HG03521 (cell line): ENCODE data around the gene GALK2.

Experiments used
- ATAC-seq: cut with Tn5 transposase; IDR thresholded peaks from one replicate; pipeline ENCODE4 v1.9.1; 2021; ENCODE audit warnings: mild to moderate bottlenecking, moderate library complexity; ENCODE audit not compliant: unreplicated experiment

GALK2 gene

DNA sequence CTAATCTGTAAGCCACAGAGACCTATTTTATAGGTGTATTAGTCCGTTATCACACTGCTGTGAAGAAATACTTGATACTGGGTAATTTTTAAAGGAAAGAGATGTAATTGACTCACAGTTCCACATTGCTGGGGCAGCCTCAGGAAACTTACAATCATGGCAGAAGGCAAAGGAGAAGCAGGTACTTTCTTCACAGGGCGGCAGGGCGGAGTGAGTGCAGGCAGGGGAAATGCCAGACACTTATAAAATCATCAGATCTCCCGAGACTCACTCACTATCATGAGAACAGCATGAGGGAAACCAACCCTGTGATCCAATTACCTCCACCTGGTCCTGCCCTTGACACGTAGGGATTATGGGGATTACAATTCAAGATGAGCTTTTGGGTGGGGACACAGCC is 108.7 kb downstream of the GALK2 start:
- no peak for ATAC-seq

DNA sequence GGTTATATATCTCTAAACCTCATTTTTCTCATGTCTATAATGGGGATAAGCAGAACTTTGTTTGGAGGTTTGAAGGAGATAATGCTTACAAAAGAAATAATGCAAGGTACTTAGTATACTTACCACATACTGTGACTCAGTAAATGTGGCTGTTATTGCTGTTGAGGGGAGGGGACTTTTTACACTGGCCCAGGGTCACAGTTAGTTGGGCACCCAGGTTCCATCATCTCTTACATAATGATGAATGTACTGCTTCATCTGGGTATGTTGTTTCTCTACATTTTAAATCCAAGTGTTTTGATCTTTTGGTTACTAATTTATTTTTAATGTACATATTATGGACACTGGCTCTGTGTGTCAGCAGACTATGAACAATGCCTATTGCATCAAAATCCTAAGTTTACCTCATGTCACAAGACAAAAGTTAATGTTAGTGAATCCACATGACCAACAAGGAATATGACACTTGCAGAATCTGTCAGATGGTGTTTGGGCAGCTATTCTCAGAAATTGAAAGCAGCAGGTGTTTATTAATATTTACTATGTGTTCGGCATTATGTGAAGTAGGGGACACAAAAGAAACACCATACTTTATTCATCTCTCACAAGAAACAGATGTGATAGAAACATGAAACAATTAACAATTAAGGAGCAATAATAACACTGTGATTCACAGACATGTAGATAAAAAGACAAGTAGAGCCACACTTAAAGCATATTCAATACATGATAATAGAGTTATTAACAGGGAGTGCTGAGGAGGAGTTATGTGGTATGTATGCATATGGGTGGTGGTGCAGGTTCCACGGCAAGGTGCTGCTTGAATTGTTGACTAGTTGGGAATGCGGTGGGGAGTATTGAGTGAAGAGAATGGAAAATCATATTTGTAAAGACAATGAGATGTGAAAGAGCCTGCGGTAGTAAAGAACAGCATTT is 109.7 kb downstream of the GALK2 start:
- ATAC-seq: no peak

DNA sequence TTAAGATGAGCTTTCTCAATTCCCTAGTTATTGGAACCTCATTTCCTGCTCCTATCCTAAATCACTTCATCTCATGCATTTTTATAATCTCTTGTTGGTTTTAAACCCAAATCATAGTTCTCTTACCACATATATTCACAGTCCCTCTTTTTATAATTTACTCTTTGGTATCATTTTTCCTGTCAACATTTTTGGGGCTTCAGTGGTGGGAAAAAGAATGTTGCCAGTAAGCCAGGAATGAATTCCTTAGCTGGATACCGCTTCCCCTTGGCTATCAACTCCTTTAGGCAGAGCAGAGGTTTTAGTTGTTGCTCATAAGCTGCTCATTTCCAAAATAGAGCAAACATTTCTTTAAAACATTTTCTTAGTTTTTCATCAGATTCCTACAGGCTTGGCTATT is 112.3 kb downstream of the GALK2 start:
- ATAC-seq: no peak

DNA sequence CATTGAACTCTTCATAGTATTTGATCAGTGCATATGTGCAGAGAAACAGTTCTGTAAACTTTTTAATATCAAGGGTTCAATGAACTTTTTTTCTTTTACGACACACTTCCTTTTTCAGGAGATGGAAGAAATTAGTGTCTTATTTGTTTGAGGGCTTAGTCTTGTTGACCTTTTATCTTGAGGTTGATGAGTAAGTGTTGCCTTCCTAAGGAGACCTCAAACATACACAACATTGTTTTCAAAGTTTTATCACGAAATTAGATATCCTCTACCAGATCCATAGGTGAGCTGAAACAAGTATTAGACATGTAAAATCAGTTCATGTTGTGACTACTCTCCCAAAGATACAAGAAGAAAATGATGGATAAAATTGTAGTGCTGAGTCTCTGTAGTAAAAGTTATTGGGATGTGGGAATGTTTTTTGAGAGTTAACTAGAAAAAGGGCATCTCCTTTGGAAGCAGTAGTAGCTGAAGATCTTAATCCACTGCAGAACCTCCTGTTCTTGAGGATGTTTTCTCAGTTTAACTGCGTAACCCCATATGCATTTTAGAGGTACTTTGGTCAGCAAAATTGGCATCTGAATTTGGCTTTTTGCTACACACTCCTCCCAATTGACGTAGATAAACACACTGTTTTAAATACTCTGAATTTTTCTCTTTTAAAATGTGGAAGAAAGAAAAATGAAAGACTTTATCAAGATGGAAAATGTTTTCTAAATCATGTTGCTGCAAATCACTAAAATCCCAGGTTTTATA is 116.8 kb downstream of the GALK2 start:
- ATAC-seq: no peak

- ATAC-seq: no peak
Observed at GRCh38 chr15:49287481-49287880, 117.4 kb downstream of the GALK2 start.

GRCh38 chr15:49288391-49288790 is 118.3 kb downstream of the GALK2 start:
- ATAC-seq: no peak

GRCh38 chr15:49290191-49290590 is 120.1 kb downstream of the GALK2 start:
- no peak for ATAC-seq

DNA sequence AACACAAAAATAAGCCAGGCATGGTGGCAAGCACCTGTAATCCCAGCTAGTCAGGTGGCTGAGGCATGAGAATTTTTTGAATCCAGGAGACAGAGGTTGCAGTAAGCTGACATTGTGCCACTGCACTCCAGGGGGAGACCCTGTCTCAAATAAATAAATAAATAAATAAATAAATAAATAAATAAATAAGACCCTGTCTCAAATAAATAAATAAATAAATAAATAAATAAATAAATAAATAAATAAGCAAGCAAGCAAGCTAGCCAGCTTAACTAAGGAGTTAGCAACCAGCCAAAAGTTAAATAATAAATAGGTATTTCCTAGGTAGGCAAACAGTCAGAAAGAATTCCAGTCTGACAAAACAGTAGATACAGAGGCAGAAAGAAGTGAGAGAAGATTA is 123.9 kb downstream of the GALK2 start:
- ATAC-seq: no peak

GRCh38 chr15:49296258-49296657 is 126.2 kb downstream of the GALK2 start:
- no peak for ATAC-seq

DNA sequence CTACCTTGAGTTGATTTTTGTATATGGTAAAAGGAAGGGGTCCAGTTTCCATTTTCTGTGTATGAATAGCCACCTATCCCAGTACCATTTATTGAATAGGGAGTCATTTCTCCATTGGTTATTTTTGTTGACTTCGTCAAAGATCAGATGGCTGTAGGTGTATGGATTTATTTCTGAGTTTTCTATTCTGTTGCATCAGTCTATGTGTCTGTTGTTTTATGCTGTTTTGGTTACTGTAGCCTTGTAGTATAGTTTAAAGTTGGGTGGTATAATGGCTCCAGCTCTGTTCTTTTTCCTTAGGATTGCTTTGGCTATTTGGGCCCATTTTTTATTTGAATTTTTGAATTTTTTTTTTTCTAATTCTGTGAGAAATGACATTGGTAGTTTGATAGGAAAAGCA is 127.5 kb downstream of the GALK2 start:
- no peak for ATAC-seq

- no peak for ATAC-seq
Observed at GRCh38 chr15:49300856-49301255, 130.8 kb downstream of the GALK2 start.

- no peak for ATAC-seq
Observed at GRCh38 chr15:49301562-49301961, 131.5 kb downstream of the GALK2 start.

DNA sequence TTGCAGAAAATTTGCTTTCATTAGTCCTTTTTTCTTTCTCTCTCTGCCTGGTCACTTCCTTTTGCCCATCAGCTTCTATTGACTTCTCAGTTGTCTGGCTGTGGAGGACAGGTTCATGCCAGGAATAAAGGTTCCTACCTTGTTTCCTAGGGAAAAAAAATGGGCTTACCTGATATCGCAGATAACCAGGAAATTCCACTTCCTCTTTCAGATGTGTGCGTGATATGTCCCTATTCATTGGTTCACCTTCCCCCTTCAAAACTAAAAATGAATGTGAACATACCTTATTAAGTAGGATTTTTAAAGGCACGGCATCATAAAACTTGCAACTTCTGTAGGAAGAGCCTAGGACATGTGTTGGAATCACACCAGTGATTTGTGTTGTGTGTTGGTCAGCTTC is 133.0 kb downstream of the GALK2 start:
- no peak for ATAC-seq

- no peak for ATAC-seq
Observed at GRCh38 chr15:49306551-49306950, 136.5 kb downstream of the GALK2 start.

GRCh38 chr15:49308686-49309085 is 138.6 kb downstream of the GALK2 start:
- ATAC-seq: no peak

DNA sequence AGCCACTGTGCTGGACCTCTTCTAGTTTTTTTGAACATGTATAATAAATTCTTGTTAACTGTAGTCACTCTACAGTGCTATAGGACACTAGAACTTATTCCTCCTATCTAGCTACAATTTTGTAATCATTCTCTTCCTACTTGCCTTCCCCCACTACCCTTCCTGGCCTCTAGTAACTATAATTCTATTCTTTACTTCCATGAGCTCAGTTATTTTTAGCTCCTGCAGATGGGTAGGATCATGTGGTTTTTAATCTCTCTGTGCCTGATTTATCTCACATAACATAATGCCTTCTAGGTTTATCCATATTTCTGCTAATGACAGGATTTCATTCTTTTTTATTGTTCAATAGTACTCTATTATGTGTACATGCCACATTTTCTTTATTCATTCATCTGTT is 139.8 kb downstream of the GALK2 start:
- no peak for ATAC-seq

DNA sequence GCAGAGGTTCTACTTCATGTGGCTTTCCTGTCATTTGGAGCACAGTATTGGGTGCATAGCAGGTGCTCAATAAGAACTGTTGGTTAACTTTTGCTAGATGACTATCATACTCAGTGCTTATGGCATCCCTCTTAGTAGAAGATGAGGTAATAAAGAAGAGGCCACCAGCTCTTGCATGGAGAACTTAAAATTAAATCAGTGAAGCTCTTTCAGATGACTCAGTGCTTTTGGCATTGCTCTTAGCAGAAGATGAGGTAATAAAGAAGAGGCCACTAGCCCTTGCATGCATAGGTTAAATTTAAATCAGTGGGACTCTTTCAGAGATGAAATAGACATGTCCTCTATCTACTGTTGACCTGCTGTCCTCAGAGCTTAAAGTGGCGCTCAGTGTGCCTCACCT is 143.6 kb downstream of the GALK2 start:
- ATAC-seq: no peak

- no peak for ATAC-seq
Observed at GRCh38 chr15:49314716-49315115, 144.7 kb downstream of the GALK2 start.

GRCh38 chr15:49315391-49315823 is 145.4 kb downstream of the GALK2 start:
- no peak for ATAC-seq

DNA sequence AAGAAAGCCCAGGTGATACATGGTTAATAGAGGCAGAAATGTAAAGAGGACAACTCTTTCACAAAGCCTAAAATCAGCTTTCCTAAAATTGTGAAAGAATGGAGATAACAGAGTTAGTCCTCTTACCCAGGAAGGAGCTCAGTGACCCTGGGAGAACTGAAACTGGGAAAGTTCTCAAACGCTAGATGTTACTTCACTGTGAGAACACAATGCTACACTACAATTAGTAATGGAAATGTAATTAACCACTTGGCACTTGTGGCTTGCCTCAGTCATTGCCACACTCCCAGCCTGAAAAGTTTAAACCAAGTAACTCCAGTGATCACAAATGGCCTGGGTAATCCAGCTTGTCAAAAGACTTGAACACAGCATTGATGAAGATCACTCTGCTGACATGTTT is 150.3 kb downstream of the GALK2 start:
- no peak for ATAC-seq

DNA sequence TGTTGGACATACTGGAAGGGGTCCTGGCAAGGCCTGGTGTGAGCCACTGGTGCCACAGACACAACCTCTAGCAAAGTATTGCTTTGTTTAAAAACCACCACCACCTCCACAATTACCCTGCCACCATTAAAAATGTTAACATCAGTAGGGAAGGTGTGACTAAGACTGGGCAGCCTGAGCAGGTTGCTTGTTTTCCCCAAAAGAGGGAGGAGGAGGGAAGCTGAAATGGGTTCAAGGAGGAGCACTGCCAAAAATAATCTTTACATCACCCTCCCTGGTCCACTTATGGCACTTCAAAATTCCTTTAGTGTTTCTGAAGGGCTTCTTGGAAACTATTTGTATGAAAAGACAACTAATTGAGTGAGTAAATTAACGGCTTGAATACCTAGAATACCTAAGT is 153.2 kb downstream of the GALK2 start:
- ATAC-seq: no peak

DNA sequence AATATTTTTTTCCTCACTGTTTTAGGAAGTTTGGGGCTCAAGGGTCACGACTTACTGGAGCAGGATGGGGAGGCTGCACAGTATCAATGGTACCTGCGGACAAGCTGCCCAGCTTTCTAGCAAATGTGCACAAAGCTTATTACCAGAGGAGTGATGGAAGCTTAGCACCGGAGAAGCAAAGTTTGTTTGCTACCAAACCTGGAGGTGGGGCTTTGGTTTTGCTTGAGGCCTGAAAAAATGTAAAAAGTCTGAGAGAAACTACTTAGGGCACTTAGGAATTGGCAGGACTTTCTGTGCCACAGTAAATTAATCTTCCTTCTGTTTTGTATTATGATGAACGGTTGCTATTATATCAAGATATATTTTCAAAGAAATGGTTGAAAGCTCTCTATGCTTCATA is 157.9 kb downstream of the GALK2 start:
- no peak for ATAC-seq
